Vagina (tissue), 2 donors: ENCODE results near the gene GUCY2F. TPM values are rescaled to one million over a fixed set of nuclear protein-coding genes. Genes with fewer than 3 reads are reported as not detected.

Source experiments
- DNase-seq, 2 donors: peaks; one replicate each; pipeline ENCODE4 v3.0.0-alpha.2; 2017; ENCODE audit errors: extremely low spot score in 2 of 2
- H3K27ac ChIP-seq: fragments of 200-600 bp; sonication (generic); one replicate; pipeline ENCODE4 v1.5.1; 2019
- H3K27me3 ChIP-seq: fragments of 200-600 bp; sonication (generic); one replicate; pipeline ENCODE4 v1.5.1; 2019
- H3K36me3 ChIP-seq, 2 donors: fragments of 200-600 bp; sonication (generic); one replicate each; pipeline ENCODE4 v1.5.1; 2017 to 2019
- H3K4me1 ChIP-seq: fragments of 200-600 bp; sonication (generic); one replicate; pipeline ENCODE4 v1.5.1; 2019
- H3K4me3 ChIP-seq, 2 donors: fragments of 200-600 bp; sonication (generic); 1 replicate in 1 of 2; 2 replicates in 1 of 2; pipeline ENCODE4 v1.5.1; 2016 to 2019
- H3K9me3 ChIP-seq: fragments of 200-600 bp; sonication (generic); one replicate; pipeline ENCODE4 v1.5.1; 2019
- POLR2A ChIP-seq, 2 donors: fragments of 450-650 bp; IDR thresholded peaks; one replicate each; pipeline ENCODE4 v1.6.1; 2017; ENCODE audit warnings: antibody characterized with exemption in 2 of 2, mild to moderate bottlenecking in 2 of 2, moderate library complexity in 2 of 2
- POLR2AphosphoS5 ChIP-seq, 2 donors: sonication (generic); formaldehyde crosslinking; IDR thresholded peaks; one replicate each; pipeline ENCODE4 v1.9.0; 2017; ENCODE audit warnings: antibody characterized with exemption in 2 of 2, mild to moderate bottlenecking in 2 of 2, low read depth in 1 of 2; ENCODE audit not compliant: insufficient read depth in 1 of 2
- intact Hi-C: fragments of 100-400 bp; cut with DNase I; formaldehyde crosslinking; loops from one replicate; pipeline ENCODE4 v1.15.1; 2023
- total RNA-seq: library from RNA; depleted of rRNA; stranded (reverse); fragments of >200 nt; gene quantifications from one replicate; pipeline ENCODE4 v1.2.3, GENCODE V29; 2016
- TF ChIP-seq, protein P1 (sequence below), 3 experiments: fragments of 450-650 bp in 2 of 3; fragments of 200-600 bp in 1 of 3; sonication (generic) in 1 of 3; IDR thresholded peaks; one replicate each; pipeline ENCODE4 v1.5.1; 2017 to 2019; ENCODE audit warnings: antibody characterized with exemption in 3 of 3, mild to moderate bottlenecking in 2 of 3, moderate library complexity in 2 of 3

Gene GUCY2F
- total RNA-seq, 1 donor from 2014 or later = not detected

DNA sequence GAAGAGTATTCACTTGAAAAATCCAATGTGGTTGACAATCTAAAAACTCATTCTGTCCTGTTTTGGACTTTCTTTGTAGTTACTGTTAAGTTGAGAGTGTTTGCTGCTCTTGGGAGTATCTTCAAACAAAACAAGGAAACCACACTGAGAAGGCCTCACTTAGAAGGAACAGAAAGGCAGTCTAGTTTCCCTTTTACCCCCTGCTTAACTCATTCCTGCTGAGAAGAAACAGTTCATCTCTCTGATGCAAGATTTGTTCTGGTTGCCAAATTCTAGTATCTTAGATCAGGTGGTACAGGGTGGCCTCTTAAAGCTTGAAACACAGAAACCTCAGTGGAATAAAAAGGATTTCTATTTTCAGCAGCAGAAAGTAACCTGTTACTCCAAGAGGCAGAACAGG is 41.4 kb downstream of the GUCY2F start:
- no peak for DNase-seq
- intact Hi-C loops = no loop called here
- no peak for TF ChIP-seq POLR2AphosphoS5 (IDR thresholded peaks at IDR 0.05; ENCODE audit: insufficient read depth in 1 of 2, low read depth in 1 of 2)
- TF ChIP-seq, protein P1, sequence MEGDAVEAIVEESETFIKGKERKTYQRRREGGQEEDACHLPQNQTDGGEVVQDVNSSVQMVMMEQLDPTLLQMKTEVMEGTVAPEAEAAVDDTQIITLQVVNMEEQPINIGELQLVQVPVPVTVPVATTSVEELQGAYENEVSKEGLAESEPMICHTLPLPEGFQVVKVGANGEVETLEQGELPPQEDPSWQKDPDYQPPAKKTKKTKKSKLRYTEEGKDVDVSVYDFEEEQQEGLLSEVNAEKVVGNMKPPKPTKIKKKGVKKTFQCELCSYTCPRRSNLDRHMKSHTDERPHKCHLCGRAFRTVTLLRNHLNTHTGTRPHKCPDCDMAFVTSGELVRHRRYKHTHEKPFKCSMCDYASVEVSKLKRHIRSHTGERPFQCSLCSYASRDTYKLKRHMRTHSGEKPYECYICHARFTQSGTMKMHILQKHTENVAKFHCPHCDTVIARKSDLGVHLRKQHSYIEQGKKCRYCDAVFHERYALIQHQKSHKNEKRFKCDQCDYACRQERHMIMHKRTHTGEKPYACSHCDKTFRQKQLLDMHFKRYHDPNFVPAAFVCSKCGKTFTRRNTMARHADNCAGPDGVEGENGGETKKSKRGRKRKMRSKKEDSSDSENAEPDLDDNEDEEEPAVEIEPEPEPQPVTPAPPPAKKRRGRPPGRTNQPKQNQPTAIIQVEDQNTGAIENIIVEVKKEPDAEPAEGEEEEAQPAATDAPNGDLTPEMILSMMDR (IDR thresholded peaks at IDR 0.05) = no peak
- no peak for TF ChIP-seq POLR2A (IDR thresholded peaks at IDR 0.05)
- H3K36me3 ChIP-seq = no peaks in the 10 kb centered on the region
- no peak overlapping the region for H3K27ac ChIP-seq
- no peaks in the 10 kb centered on the region for H3K9me3 ChIP-seq
- no peaks in the 10 kb centered on the region for H3K4me1 ChIP-seq
- no peaks in the 10 kb centered on the region for H3K27me3 ChIP-seq
- no peak overlapping the region for H3K4me3 ChIP-seq

GRCh38 chrX:109409181-109409580 is 72.7 kb downstream of the GUCY2F start:
- no peak for DNase-seq
- no peaks in the 10 kb centered on the region for H3K4me1 ChIP-seq
- H3K4me3 ChIP-seq = no peak overlapping the region
- H3K27ac ChIP-seq = no peak overlapping the region
- H3K27me3 ChIP-seq = no peaks in the 10 kb centered on the region
- H3K9me3 ChIP-seq = no peaks in the 10 kb centered on the region
- no peaks in the 10 kb centered on the region for H3K36me3 ChIP-seq
- TF ChIP-seq POLR2AphosphoS5 (IDR thresholded peaks at IDR 0.05; ENCODE audit: insufficient read depth in 1 of 2, low read depth in 1 of 2) = no peak
- no peak for TF ChIP-seq POLR2A (IDR thresholded peaks at IDR 0.05)
- TF ChIP-seq, protein P1 (IDR thresholded peaks at IDR 0.05) = no peak
- intact Hi-C loops = no loop called here

- H3K27me3 ChIP-seq = no peaks in the 10 kb centered on the region
- H3K9me3 ChIP-seq = no peaks in the 10 kb centered on the region
- H3K27ac ChIP-seq = no peak overlapping the region
- H3K4me1 ChIP-seq = no peaks in the 10 kb centered on the region
- no peaks in the 10 kb centered on the region for H3K36me3 ChIP-seq
- no peak overlapping the region for H3K4me3 ChIP-seq
- TF ChIP-seq POLR2AphosphoS5 (IDR thresholded peaks at IDR 0.05; ENCODE audit: insufficient read depth in 1 of 2, low read depth in 1 of 2) (no peak), POLR2A (IDR thresholded peaks at IDR 0.05) (no peak)
- TF ChIP-seq, protein P1 (IDR thresholded peaks at IDR 0.05) = no peak
- no peak for DNase-seq
- intact Hi-C loops = no loop called here
These were observed 78.0 kb downstream of the GUCY2F start for GRCh38 chrX:109403922-109404321.

- no peak for TF ChIP-seq POLR2AphosphoS5 (IDR thresholded peaks at IDR 0.05; ENCODE audit: insufficient read depth in 1 of 2, low read depth in 1 of 2)
- TF ChIP-seq, protein P1 (IDR thresholded peaks at IDR 0.05) = no peak
- no peak for TF ChIP-seq POLR2A (IDR thresholded peaks at IDR 0.05)
- H3K4me1 ChIP-seq = no peaks in the 10 kb centered on the region
- no peak overlapping the region for H3K4me3 ChIP-seq
- intact Hi-C loops = no loop called here
- no peak overlapping the region for H3K27ac ChIP-seq
- H3K36me3 ChIP-seq = no peaks in the 10 kb centered on the region
- no peaks in the 10 kb centered on the region for H3K9me3 ChIP-seq
- H3K27me3 ChIP-seq = no peaks in the 10 kb centered on the region
- DNase-seq = no peak
These were observed 82.1 kb downstream of the GUCY2F start for GRCh38 chrX:109399831-109400230.

GRCh38 chrX:109398833-109399232 is 83.1 kb downstream of the GUCY2F start:
- no peak overlapping the region for H3K27ac ChIP-seq
- DNase-seq = no peak
- no peaks in the 10 kb centered on the region for H3K9me3 ChIP-seq
- no peaks in the 10 kb centered on the region for H3K36me3 ChIP-seq
- H3K27me3 ChIP-seq = no peaks in the 10 kb centered on the region
- no peaks in the 10 kb centered on the region for H3K4me1 ChIP-seq
- H3K4me3 ChIP-seq = no peak overlapping the region
- intact Hi-C loops = no loop called here
- no peak for TF ChIP-seq POLR2A (IDR thresholded peaks at IDR 0.05)
- no peak for TF ChIP-seq POLR2AphosphoS5 (IDR thresholded peaks at IDR 0.05; ENCODE audit: insufficient read depth in 1 of 2, low read depth in 1 of 2)
- TF ChIP-seq, protein P1 (IDR thresholded peaks at IDR 0.05) = no peak
